ENCODE measurements around the gene XIRP1.

Gene XIRP1

GRCh38 chr3:39142067-39142466 is 50.3 kb downstream of the XIRP1 start:
- no peak for DNase-seq (ENCODE audit: low read depth)

- no peak for DNase-seq (ENCODE audit: low read depth)
Measured at GRCh38 chr3:39141171-39141995, 51.0 kb downstream of the XIRP1 start.

GRCh38 chr3:39140341-39140971 is 51.9 kb downstream of the XIRP1 start:
- no peak for DNase-seq (ENCODE audit: low read depth)

GRCh38 chr3:39139442-39139841 is 53.0 kb downstream of the XIRP1 start:
- no peak for DNase-seq (ENCODE audit: low read depth)

- no peak for DNase-seq (ENCODE audit: low read depth)
Measured at GRCh38 chr3:39138804-39139415, 53.5 kb downstream of the XIRP1 start.

GRCh38 chr3:39137991-39138803 is 54.2 kb downstream of the XIRP1 start:
- DNase-seq (ENCODE audit: low read depth), result no peak

GRCh38 chr3:39137435-39137936 is 54.9 kb downstream of the XIRP1 start:
- no peak for DNase-seq (ENCODE audit: low read depth)

- DNase-seq (ENCODE audit: low read depth), result no peak
Measured at GRCh38 chr3:39136533-39137434, 55.6 kb downstream of the XIRP1 start.

- DNase-seq (ENCODE audit: low read depth), result no peak
Measured at GRCh38 chr3:39135170-39135805, 57.1 kb downstream of the XIRP1 start.

GRCh38 chr3:39134305-39134704 is 58.1 kb downstream of the XIRP1 start:
- DNase-seq (ENCODE audit: low read depth), result no peak

- DNase-seq (ENCODE audit: low read depth), result no peak
Measured at GRCh38 chr3:39133822-39134221, 58.6 kb downstream of the XIRP1 start.

Data from activated T-cell treated with anti-CD3 and anti-CD28 coated beads for 48 hours (primary cell).